Gastroesophageal sphincter (tissue), 4 donors: ENCODE measurements around the gene EID2B. TPM values are rescaled to one million over a fixed set of nuclear protein-coding genes. Genes with fewer than 3 reads are reported as not detected.

Experiments
- ATAC-seq: fragments of 150-250 bp; one replicate; pipeline ENCODE4 v1.9.1; 2016; ENCODE audit warnings: mild to moderate bottlenecking, moderate library complexity
- H3K27ac ChIP-seq, 4 donors: fragments of 200-600 bp; sonication (generic) in 3 of 4; 1 replicate in 3 of 4; 2 replicates in 1 of 4; pipeline ENCODE4 v1.5.1; 2016 to 2019
- H3K27me3 ChIP-seq: fragments of 200-600 bp; sonication (generic); one replicate; pipeline ENCODE4 v1.5.1; 2019
- H3K36me3 ChIP-seq, 2 donors: fragments of 200-600 bp; sonication (generic); one replicate each; pipeline ENCODE4 v1.5.1; 2019; ENCODE audit warnings: control low read depth in 1 of 2
- H3K4me1 ChIP-seq, 3 donors: fragments of 200-600 bp; sonication (generic); 1 replicate in 2 of 3; 2 replicates in 1 of 3; pipeline ENCODE4 v1.5.1; 2016 to 2019; ENCODE audit warnings: control low read depth in 2 of 3
- H3K4me3 ChIP-seq, 2 donors: fragments of 200-600 bp; sonication (generic); one replicate each; pipeline ENCODE4 v1.5.1; 2019; ENCODE audit warnings: mild to moderate bottlenecking in 1 of 2, moderate library complexity in 1 of 2
- H3K9me3 ChIP-seq, 3 donors: fragments of 200-600 bp; sonication (generic); one replicate each; pipeline ENCODE4 v1.5.1; 2017 to 2019; ENCODE audit warnings: control low read depth in 2 of 3
- CTCF ChIP-seq, 4 experiments: fragments of 200-600 bp in 2 of 4; fragments of 450-650 bp in 2 of 4; sonication (generic) in 1 of 4; IDR thresholded peaks; one replicate each; pipeline ENCODE4 v1.5.1; 2017 to 2019; ENCODE audit warnings: antibody characterized with exemption in 4 of 4, mild to moderate bottlenecking in 2 of 4, moderate library complexity in 2 of 4
- EP300 ChIP-seq: sonication (generic); formaldehyde crosslinking; IDR thresholded peaks from one replicate; pipeline ENCODE4 v1.6.1; 2017; ENCODE audit warnings: antibody characterized with exemption, mild to moderate bottlenecking
- POLR2A ChIP-seq, 2 donors: fragments of 450-650 bp; IDR thresholded peaks; one replicate each; pipeline ENCODE4 v1.6.1; 2017; ENCODE audit warnings: antibody characterized with exemption in 2 of 2, mild to moderate bottlenecking in 2 of 2, moderate library complexity in 1 of 2
- POLR2AphosphoS5 ChIP-seq: sonication (generic); formaldehyde crosslinking; IDR thresholded peaks from one replicate; pipeline ENCODE4 v1.6.1; 2017; ENCODE audit warnings: antibody characterized with exemption
- WGBS, 2 donors: methylation state at CpG; one replicate each; pipeline ENCODE4 v1.1.5; 2018; ENCODE audit warnings: low coverage in 1 of 2; 5-methylcytosine and 5-hydroxymethylcytosine counted together
- total RNA-seq, 4 donors: library from RNA; depleted of rRNA; stranded (reverse); fragments of >200 nt; gene quantifications; one replicate each; pipeline ENCODE4 v1.1.0, GENCODE V29; 2016

Gene EID2B
- total RNA-seq, 4 donors from 2014 or later = 5.0 to 8.3 (median 6.5) TPM

- no peak overlapping the region for H3K27ac ChIP-seq
- H3K27me3 ChIP-seq = peaks cover 15% of the 10 kb centered on the region
- ATAC-seq = no peak
- no peaks in the 10 kb centered on the region for H3K4me1 ChIP-seq
- no peaks in the 10 kb centered on the region for H3K9me3 ChIP-seq
- H3K36me3 ChIP-seq = peaks cover 0 to 51% of the 10 kb centered on the region in 2 donors
- TF ChIP-seq POLR2A (IDR thresholded peaks at IDR 0.05) (no peak), CTCF (IDR thresholded peaks at IDR 0.05) (no peak), POLR2AphosphoS5 (no peak), EP300 (no peak)
- 90 to 96% methylated on average over 2 to 4 of the region's 6 CpGs for WGBS, 2 donors
- H3K4me3 ChIP-seq = no peak overlapping the region
Observed at GRCh38 chr19:39492225-39492624, 40.4 kb downstream of the EID2B start.

- Histone ChIP-seq H3K4me1 (no peaks in the 10 kb centered on the region), H3K4me3 (no peak overlapping the region), H3K9me3 (no peaks in the 10 kb centered on the region), H3K27ac (no peak overlapping the region), H3K36me3 (peaks cover 0 to 75% of the 10 kb centered on the region in 2 donors), H3K27me3 (no peaks in the 10 kb centered on the region)
- 100% methylated on average over 1 to 2 of the region's 10 CpGs for WGBS, 2 donors
- ATAC-seq = no peak
- TF ChIP-seq CTCF (IDR thresholded peaks at IDR 0.05) = no peak
- no peak for TF ChIP-seq POLR2A (IDR thresholded peaks at IDR 0.05)
- TF ChIP-seq POLR2AphosphoS5 = no peak
- no peak for TF ChIP-seq EP300
Observed at GRCh38 chr19:39489756-39490155, 42.9 kb downstream of the EID2B start.

GRCh38 chr19:39483141-39483540 is 49.5 kb downstream of the EID2B start:
- H3K9me3 ChIP-seq = no peaks in the 10 kb centered on the region
- H3K4me1 ChIP-seq = peaks cover 0 to 26% (median 8%) of the 10 kb centered on the region in 3 donors
- WGBS, 2 donors = 70% methylated on average over 3 of the region's 6 CpGs; no CpG with 5 or more reads in 1 of the 2 donors
- no peaks in the 10 kb centered on the region for H3K27me3 ChIP-seq
- H3K27ac ChIP-seq = no peak overlapping the region
- TF ChIP-seq POLR2AphosphoS5 = no peak
- no peak for TF ChIP-seq POLR2A (IDR thresholded peaks at IDR 0.05)
- TF ChIP-seq EP300 = no peak
- no peak for TF ChIP-seq CTCF (IDR thresholded peaks at IDR 0.05)
- peaks cover 0 to 56% of the 10 kb centered on the region in 2 donors for H3K36me3 ChIP-seq
- ATAC-seq = no peak
- no peak overlapping the region for H3K4me3 ChIP-seq

- Histone ChIP-seq H3K4me3 (peak overlapping the region; percentile 65 to 76), H3K4me1 (peaks cover 0 to 26% (median 8%) of the 10 kb centered on the region in 3 donors), H3K9me3 (no peaks in the 10 kb centered on the region), H3K27ac (peak overlapping the region in 1 of 4 donors; percentile 87), H3K36me3 (peaks cover 0 to 45% of the 10 kb centered on the region in 2 donors), H3K27me3 (no peaks in the 10 kb centered on the region)
- TF ChIP-seq POLR2AphosphoS5 = no peak
- no peak for TF ChIP-seq EP300
- no peak for TF ChIP-seq CTCF (IDR thresholded peaks at IDR 0.05)
- TF ChIP-seq POLR2A (IDR thresholded peaks at IDR 0.05) = no peak
- 81% methylated on average over 3 of the region's 11 CpGs; no CpG with 5 or more reads in 1 of the 2 donors for WGBS, 2 donors
- ATAC-seq = no peak
Observed at GRCh38 chr19:39481676-39482075, 51.0 kb downstream of the EID2B start.

- H3K4me1 ChIP-seq = peaks cover 0 to 26% (median 8%) of the 10 kb centered on the region in 3 donors
- no peaks in the 10 kb centered on the region for H3K9me3 ChIP-seq
- WGBS, 2 donors = 0 to 1% methylated on average over 4 to 12 of the region's 12 CpGs
- no peak for ATAC-seq
- H3K27me3 ChIP-seq = no peaks in the 10 kb centered on the region
- TF ChIP-seq POLR2A (IDR thresholded peaks at IDR 0.05) = no peak
- no peak for TF ChIP-seq CTCF (IDR thresholded peaks at IDR 0.05)
- no peak for TF ChIP-seq EP300
- TF ChIP-seq POLR2AphosphoS5 = no peak
- H3K27ac ChIP-seq = peak overlapping the region in 3 of 4 donors; percentile 77 to 87 (median 86)
- H3K36me3 ChIP-seq = peaks cover 0 to 45% of the 10 kb centered on the region in 2 donors
- H3K4me3 ChIP-seq = peak overlapping the region; percentile 65 to 76
Observed at GRCh38 chr19:39481229-39481545, 51.5 kb downstream of the EID2B start.

Other genes with a start within 250 kb of the EID2B start
- not detected for gene IFNL1, start 236.4 kb downstream of the EID2B start, total RNA-seq
- 1 to 10 TPM in 2 of 4 donors, under 1 TPM in 2; 0.16 to 1.5 (median 1.1) TPM for gene LRFN1, start 212.0 kb downstream of the EID2B start, total RNA-seq
- 10 to 100 TPM in 3 of 4 donors, 1 to 10 TPM in 1; 5.2 to 19.5 (median 14.8) TPM for gene GMFG, start 196.8 kb downstream of the EID2B start, total RNA-seq
- gene SAMD4B, start 190.4 kb downstream of the EID2B start, total RNA-seq = 100 to 1,000 TPM in 1 of 4 donors, 10 to 100 TPM in 3; 68.2 to 121 (median 92.8) TPM
- 10 to 100 TPM; 32.8 to 48.0 (median 44.0) TPM for gene PAF1, start 141.7 kb downstream of the EID2B start, total RNA-seq
- 10 to 100 TPM; 30.0 to 50.7 (median 36.4) TPM for gene MED29, start 141.5 kb downstream of the EID2B start, total RNA-seq
- 100 to 1,000 TPM in 3 of 4 donors, 10 to 100 TPM in 1; 78.6 to 276 (median 158) TPM for gene ZFP36, start 126.0 kb downstream of the EID2B start, total RNA-seq
- 10 to 100 TPM; 19.5 to 35.3 (median 23.4) TPM for gene PLEKHG2, start 120.2 kb downstream of the EID2B start, total RNA-seq
- gene RPS16, start 96.9 kb downstream of the EID2B start, total RNA-seq = 1,000 to 10,000 TPM; 1,023 to 1,769 (median 1,110) TPM
- 10 to 100 TPM; 71.5 to 99.1 (median 87.0) TPM for gene SUPT5H, start 87.3 kb downstream of the EID2B start, total RNA-seq
- 10 to 100 TPM; 50.8 to 53.5 (median 52.4) TPM for gene TIMM50, start 52.0 kb downstream of the EID2B start, total RNA-seq
- gene DLL3, start 33.9 kb downstream of the EID2B start, total RNA-seq = not detected
- gene SELENOV, start 17.7 kb downstream of the EID2B start, total RNA-seq = not detected
- gene EID2, start 7.3 kb upstream of the EID2B start, total RNA-seq = 10 to 100 TPM; 11.4 to 17.3 (median 14.7) TPM
- gene LGALS13, start 69.7 kb upstream of the EID2B start, total RNA-seq = not detected
- gene LGALS16, start 123.1 kb upstream of the EID2B start, total RNA-seq = not detected
- gene LGALS14, start 171.6 kb upstream of the EID2B start, total RNA-seq = not detected
- not detected for gene CLC, start 205.2 kb upstream of the EID2B start, total RNA-seq
- gene LEUTX, start 246.0 kb upstream of the EID2B start, total RNA-seq = not detected